GM18868 (cell line): ENCODE results near the gene GAREM1.
"Not testable (repeated sequence)": the region's sequence is repeated elsewhere in the genome, so short reads cannot be mapped to it uniquely, and the experiment has no call there.

Experiments used
- ATAC-seq: cut with Tn5 transposase; IDR thresholded peaks from one replicate; pipeline ENCODE4 v1.9.1; 2021; ENCODE audit warnings: mild to moderate bottlenecking, moderate library complexity; ENCODE audit not compliant: unreplicated experiment

The GAREM1 gene

GRCh38 chr18:32297579-32298170, 173.0 kb downstream of the GAREM1 start:
- no peak for ATAC-seq

GRCh38 chr18:32296851-32297250, 173.8 kb downstream of the GAREM1 start:
- no peak for ATAC-seq

DNA sequence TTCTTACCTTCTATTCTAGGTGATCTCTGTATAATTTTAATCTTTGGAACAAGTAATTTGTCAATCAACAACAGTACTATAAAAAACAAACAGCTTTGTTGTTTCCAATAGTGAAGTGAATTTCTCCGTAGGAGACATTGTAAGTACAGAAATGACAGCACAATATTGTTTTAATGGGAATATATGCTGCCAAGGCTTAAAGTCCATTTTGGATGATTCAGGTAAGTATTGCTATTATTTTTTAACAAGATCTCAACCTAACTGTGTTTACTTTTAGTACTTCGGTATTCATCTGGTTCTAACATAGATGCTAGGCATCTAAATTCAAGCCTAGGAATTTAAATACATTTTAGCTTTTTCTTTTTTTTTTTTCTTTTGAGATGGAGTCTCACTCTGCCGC, 175.1 kb downstream of the GAREM1 start:
- no peak for ATAC-seq

DNA sequence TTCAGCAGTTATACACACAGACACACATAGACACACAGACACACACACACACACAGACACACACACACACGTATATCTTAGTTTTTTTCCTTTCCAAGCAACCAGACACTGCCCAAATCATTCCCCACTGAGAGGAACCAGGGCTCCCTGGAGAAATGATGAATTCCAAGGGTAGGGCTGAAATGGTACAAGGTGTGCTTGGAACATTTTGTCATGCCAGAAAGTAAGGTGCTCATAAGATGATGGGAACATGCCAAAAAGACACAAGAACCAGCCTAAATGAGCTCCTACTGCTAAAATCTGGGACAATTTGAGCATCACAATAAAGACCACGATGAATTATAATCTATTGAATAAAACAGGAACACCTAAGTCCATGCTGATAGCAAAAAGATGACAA, 177.6 kb downstream of the GAREM1 start:
- ATAC-seq = no peak

DNA sequence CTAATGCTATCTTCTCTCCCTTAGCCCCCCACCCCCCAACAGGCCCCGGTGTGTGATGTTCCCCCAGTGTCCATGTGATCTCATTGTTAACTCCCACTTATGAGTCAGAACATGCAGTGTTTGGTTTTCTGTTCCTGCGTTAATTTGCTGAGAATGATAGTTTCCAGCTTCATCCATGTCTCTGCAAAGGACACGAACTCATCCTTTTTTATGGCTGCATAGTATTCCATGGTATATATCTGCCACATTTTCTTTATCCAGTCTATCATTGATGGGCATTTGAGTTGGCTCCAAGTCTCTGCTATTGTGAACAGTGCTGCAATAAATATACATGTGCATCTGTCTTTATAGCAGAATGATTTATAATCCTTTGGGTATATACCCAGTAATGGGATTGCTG, 179.1 kb downstream of the GAREM1 start:
- ATAC-seq = not testable (repeated sequence)

GRCh38 chr18:32290810-32291209, 179.9 kb downstream of the GAREM1 start:
- no peak for ATAC-seq

GRCh38 chr18:32289483-32290075, 181.1 kb downstream of the GAREM1 start:
- peak; percentile 97 for ATAC-seq

GRCh38 chr18:32287873-32288272, 182.8 kb downstream of the GAREM1 start:
- ATAC-seq = no peak

DNA sequence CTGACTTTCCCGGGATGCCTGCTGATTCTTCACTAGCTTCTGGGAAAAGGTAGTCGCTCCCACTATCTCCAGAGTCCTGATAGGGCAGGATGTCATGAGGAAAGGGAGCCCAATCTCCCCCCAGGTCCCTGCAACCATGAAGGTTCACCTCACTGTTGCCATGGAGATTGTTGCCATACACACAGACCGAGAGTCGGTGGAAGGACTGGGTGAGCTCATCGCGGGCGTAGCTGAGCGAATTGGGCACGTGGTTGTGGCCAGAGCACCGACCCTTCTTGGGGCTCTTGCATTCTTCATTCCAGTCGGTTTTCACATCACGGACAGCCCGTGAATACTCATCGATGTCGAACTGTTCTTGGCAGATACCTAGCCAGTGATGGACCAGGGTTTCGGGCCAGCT, 183.4 kb downstream of the GAREM1 start:
- no peak for ATAC-seq

GRCh38 chr18:32286749-32287148, 183.9 kb downstream of the GAREM1 start:
- no peak for ATAC-seq

DNA sequence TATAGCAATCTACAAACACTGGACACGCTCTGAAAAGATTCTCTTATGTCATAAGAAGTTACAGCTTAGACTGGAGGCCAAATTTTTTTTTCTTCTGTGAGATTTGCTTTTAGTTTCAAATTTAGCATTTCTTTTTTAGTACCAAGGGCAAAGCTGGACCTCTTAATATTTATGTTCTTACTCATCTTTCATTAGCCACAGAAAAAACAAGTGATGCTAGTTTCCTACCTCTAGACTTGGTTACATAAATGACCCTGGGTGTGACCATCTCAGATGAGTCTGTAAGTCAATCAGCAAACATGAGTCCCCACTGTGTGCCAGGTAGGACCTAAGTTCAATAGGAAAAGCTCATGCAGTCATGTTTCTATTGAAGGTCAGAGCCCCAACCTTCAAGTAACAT, 186.4 kb downstream of the GAREM1 start:
- ATAC-seq = no peak

DNA sequence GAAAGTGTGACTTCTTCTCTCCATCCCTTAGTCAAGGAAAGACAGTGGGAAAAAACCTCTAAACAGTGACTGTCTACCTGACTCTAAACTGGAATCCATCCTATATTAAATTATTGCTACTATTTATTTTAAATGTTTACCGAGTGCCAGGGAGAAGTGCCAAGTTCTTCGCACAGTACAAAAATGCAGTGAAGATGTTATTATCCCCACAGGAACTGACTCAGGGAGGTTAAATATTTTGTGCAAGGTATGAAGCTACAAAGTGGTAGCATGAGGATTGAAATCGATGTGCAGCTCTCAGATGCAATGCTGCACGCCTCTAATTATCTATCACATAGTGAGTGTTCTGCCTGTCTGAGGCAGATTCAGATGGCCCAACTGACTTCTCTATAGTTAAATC, 189.8 kb downstream of the GAREM1 start:
- ATAC-seq = no peak

DNA sequence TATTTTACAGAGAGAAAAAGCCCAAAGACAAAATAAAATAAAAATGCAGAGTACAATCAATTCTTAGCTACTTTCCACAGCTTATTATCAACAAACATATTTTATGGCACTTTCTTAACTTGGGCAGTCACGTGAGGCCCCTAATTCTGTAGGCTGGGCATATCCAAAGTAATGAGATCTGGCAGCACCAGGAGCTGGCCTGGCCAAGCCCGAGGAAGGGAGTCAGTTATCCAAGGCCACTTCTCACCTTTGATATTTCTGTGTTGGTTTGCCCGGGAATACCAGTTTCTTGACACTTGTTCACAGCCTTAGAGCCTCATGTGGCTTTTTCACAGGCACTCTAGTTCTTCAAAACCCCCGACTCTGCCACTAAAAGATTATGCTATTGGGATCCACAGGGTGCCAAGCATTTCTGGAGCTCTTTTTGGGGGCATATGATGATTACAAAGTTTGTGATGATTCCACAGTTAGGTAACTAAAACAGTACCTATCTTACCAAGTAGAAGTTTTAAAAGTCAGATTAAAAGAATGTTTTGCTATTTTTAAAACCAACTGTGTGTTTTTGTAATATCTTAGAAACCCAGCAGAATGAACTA, 190.4 kb downstream of the GAREM1 start:
- no peak for ATAC-seq

GRCh38 chr18:32278177-32278799, 192.4 kb downstream of the GAREM1 start:
- no peak for ATAC-seq

GRCh38 chr18:32277549-32277948, 193.1 kb downstream of the GAREM1 start:
- no peak for ATAC-seq

- no peak for ATAC-seq
These were observed 193.8 kb downstream of the GAREM1 start for GRCh38 chr18:32276906-32277305.

DNA sequence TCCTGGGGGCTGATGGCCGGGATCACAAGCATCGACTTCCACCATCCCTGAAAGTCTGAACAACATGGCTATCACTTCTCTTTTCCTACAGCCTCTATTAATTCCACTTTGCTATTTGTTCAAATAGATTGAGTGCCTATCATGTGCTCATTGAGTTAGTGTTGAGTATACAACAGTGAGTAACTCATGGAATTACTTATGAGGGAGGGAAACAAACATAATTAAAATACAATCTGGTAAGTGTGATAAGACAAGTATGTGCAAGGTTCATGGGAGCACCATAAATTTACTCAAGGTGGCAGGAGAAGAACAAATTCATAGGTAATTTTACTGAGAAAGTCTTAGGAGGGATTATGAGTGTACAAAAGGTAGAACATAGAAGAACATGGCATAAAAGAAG, 194.4 kb downstream of the GAREM1 start:
- no peak for ATAC-seq

DNA sequence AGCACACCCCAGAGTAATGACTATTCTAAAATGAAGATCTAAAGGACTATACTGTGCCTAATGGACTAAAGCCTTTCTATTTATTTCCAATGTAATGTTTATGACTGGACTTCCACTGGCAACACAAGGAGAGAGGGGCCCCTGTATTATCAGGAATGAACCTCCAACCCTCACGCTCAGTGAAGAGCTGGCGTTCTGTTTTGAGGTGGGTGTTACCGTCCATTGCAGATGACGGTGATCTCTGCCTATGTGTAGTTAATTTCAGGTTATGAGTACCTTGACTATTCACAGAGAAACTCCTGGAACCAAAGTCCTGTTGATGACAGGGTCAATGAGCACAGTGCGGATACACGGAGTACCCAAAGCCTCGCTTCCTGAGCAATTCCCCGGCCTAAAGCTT, 195.5 kb downstream of the GAREM1 start:
- no peak for ATAC-seq

GRCh38 chr18:32274307-32274706, 196.4 kb downstream of the GAREM1 start:
- no peak for ATAC-seq

DNA sequence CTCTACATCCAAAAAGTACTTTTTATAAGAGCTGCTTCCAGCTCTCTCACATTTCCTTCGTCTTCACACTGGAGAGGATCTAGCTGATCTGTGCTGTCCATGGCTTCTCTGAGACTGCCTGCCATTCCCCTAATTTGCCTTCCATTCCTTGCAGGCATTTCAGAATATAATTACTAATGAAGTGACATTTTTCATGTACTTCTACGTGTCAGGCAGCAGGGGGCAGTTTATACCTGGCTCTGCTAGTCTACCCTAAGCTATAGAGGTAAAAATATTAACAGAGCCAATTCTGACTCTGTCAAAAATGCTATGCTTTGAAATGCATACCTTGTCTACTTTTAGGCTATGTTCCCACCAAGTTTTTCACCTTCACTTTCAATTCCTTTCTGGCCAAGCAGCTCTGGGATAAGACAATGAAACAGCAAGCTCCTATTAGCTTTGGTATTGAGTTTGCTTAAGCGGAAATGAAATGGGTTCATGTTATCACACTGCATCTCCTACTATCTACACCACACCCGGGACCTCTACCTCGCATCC, 198.9 kb downstream of the GAREM1 start:
- peak; percentile 87 for ATAC-seq

DNA sequence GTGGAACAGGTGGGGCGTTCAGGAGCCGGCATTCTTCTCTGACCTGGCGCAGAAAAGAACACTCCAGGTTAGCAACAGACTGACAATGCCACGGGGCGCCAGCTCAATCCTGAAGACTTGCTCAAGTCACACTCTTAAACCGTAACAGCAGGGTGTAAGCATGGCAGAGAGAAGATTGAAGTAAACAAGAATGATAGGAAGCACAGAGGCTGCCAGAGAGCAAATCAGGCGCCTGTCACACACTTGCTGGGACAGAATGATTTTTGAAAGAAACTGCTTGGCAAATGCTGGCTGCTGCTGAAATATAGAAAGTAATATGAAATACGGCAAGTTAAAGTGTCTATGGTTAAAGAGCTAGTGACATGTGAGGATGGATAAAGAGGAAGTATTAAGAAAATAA, 200.3 kb downstream of the GAREM1 start:
- no peak for ATAC-seq

GRCh38 chr18:32267463-32267862, 203.2 kb downstream of the GAREM1 start:
- no peak for ATAC-seq
